GM18909 (cell line): Measurements from ENCODE around the gene KRTAP10-11.
"Not testable (repeated sequence)": the region's sequence is repeated elsewhere in the genome, so short reads cannot be mapped to it uniquely, and the experiment has no call there.

ENCODE experiments used
- ATAC-seq: cut with Tn5 transposase; IDR thresholded peaks from one replicate; pipeline ENCODE4 v1.9.1; 2021; ENCODE audit warnings: mild to moderate bottlenecking; ENCODE audit not compliant: unreplicated experiment, poor library complexity

KRTAP10-11 gene

GRCh38 chr21:44646366-44647221, at the start of gene KRTAP10-11:
Gene KRTAP10-11, plus strand, starts transcription at chr21:44646414. Its CDS starts 45 bp downstream, at chr21:44646459.
- ATAC-seq, result not testable (repeated sequence)

GRCh38 chr21:44598061-44598460, 48.2 kb upstream of the KRTAP10-11 start:
- ATAC-seq, result no peak

GRCh38 chr21:44599264-44600029, 46.8 kb upstream of the KRTAP10-11 start:
- ATAC-seq, result no peak

GRCh38 chr21:44600118-44600978, 45.9 kb upstream of the KRTAP10-11 start, which contains the start of gene KRTAP10-7:
Gene KRTAP10-7, plus strand, starts transcription at chr21:44600597. Its CDS starts 25 bp downstream, at chr21:44600622.
- ATAC-seq, result not testable (repeated sequence)

GRCh38 chr21:44601091-44601490, 45.1 kb upstream of the KRTAP10-11 start:
- not testable (repeated sequence) for ATAC-seq

- no peak for ATAC-seq
Measured at GRCh38 chr21:44601596-44602462, 44.4 kb upstream of the KRTAP10-11 start.

- no peak for ATAC-seq
Measured at GRCh38 chr21:44602463-44602850, 43.8 kb upstream of the KRTAP10-11 start.

GRCh38 chr21:44603109-44603875, 42.9 kb upstream of the KRTAP10-11 start:
- no peak for ATAC-seq

GRCh38 chr21:44603911-44604310, 42.3 kb upstream of the KRTAP10-11 start:
- ATAC-seq, result no peak

GRCh38 chr21:44606495-44606894, 39.7 kb upstream of the KRTAP10-11 start:
- ATAC-seq, result no peak

- ATAC-seq, result no peak
Measured at GRCh38 chr21:44609193-44609592, 37.0 kb upstream of the KRTAP10-11 start.

GRCh38 chr21:44610157-44610843, 35.9 kb upstream of the KRTAP10-11 start:
- not testable (repeated sequence) for ATAC-seq

GRCh38 chr21:44611551-44611950, 34.7 kb upstream of the KRTAP10-11 start:
- no peak for ATAC-seq

- ATAC-seq, result no peak
Measured at GRCh38 chr21:44612029-44612486, 34.2 kb upstream of the KRTAP10-11 start, which contains the start of gene KRTAP10-8. Gene KRTAP10-8, plus strand, starts transcription at chr21:44612079. Its CDS starts 22 bp downstream, at chr21:44612101.

- no peak for ATAC-seq
Measured at GRCh38 chr21:44612669-44613229, 33.5 kb upstream of the KRTAP10-11 start.

GRCh38 chr21:44613386-44614155, 32.6 kb upstream of the KRTAP10-11 start:
- no peak for ATAC-seq

GRCh38 chr21:44614161-44614631, 32.0 kb upstream of the KRTAP10-11 start:
- ATAC-seq, result no peak
